T-helper 17 cell (primary cell): ENCODE measurements around the gene RBL1. TPM values are rescaled to one million over a fixed set of nuclear protein-coding genes. Genes with fewer than 3 reads are reported as not detected.
"Not testable (repeated sequence)": the region's sequence is repeated elsewhere in the genome, so short reads cannot be mapped to it uniquely, and the experiment has no call there.

Experiments used
- ATAC-seq: fragments of 150-1000 bp; cut with Tn5 transposase; 2 replicates; pipeline ENCODE4 v1.10.0; 2021; ENCODE audit warnings: mild to moderate bottlenecking, moderate library complexity
- DNase-seq, 3 donors: peaks; one replicate each; pipeline versions ENCODE4 v3.0.0 to v3.0.0-alpha.2; 2020 to 2021
- H3K9me3 ChIP-seq: one replicate; pipeline ENCODE4 v1.7.0; 2013; ENCODE audit warnings: low read length, mild to moderate bottlenecking; ENCODE audit not compliant: control insufficient read depth, poor library complexity, severe bottlenecking
- H3K27ac Mint-ChIP-seq: one replicate; pipeline ENCODE4 v1.8.0; 2022; ENCODE audit warnings: mild to moderate bottlenecking, moderate library complexity, mixed read lengths
- H3K27me3 Mint-ChIP-seq: one replicate; pipeline ENCODE4 v1.8.0; 2022; ENCODE audit warnings: mixed read lengths
- H3K36me3 Mint-ChIP-seq: one replicate; pipeline ENCODE4 v1.8.0; 2022; ENCODE audit warnings: low read depth, mixed read lengths
- H3K4me1 Mint-ChIP-seq: one replicate; pipeline ENCODE4 v1.8.0; 2022; ENCODE audit warnings: mild to moderate bottlenecking, mixed read lengths
- H3K4me3 Mint-ChIP-seq: one replicate; pipeline ENCODE4 v1.8.0; 2022; ENCODE audit warnings: mild to moderate bottlenecking, moderate library complexity, mixed read lengths
- total RNA-seq, 4 donors: library from RNA in 2 of 4; stranded (reverse) in 2 of 4; gene quantifications; one replicate each; pipeline ENCODE4 v1.2.3 and lab custom pipeline; 2022 to 2026

The RBL1 gene
- total RNA-seq (10 to 100 TPM; 27.1 to 27.3 TPM), total RNA-seq (lab: John Stamatoyannopoulos, UW) (68.9 to 77.4 reads per million in 2 donors)

GRCh38 chr20:37095599-37096414, at the start of gene RBL1:
TSS of gene RBL1 (minus strand) at chr20:37095997. CDS start at chr20:37095928, 69 bp downstream.
- DNase-seq (peak; percentile 72 to 77 (median 76)), ATAC-seq (peak; percentile 88)
- Mint-ChIP-seq H3K4me1 (peaks cover 24% of the 10 kb centered on the region), H3K4me3 (peak within 1 kb of the TSS; percentile 99), H3K27ac (peak within 1 kb of the TSS; percentile 99), H3K36me3 (no peaks in the 10 kb centered on the region), H3K27me3 (no peaks in the 10 kb centered on the region)
- H3K9me3 ChIP-seq = no peaks in the 10 kb centered on the region

- Mint-ChIP-seq H3K27me3 (no peaks in the 10 kb centered on the region), H3K4me1 (no peaks in the 10 kb centered on the region), H3K36me3 (no peaks in the 10 kb centered on the region), H3K4me3 (no peak overlapping the region), H3K27ac (no peak overlapping the region)
- no peaks in the 10 kb centered on the region for H3K9me3 ChIP-seq
- DNase-seq (no peak), ATAC-seq (no peak)
Observed at GRCh38 chr20:37144856-37145404, 49.1 kb upstream of the RBL1 start.

GRCh38 chr20:37142708-37143107, 46.9 kb upstream of the RBL1 start:
- DNase-seq (no peak), ATAC-seq (no peak)
- Mint-ChIP-seq H3K27me3 (no peaks in the 10 kb centered on the region), H3K4me3 (no peak overlapping the region), H3K36me3 (no peaks in the 10 kb centered on the region), H3K27ac (no peak overlapping the region), H3K4me1 (no peaks in the 10 kb centered on the region)
- no peaks in the 10 kb centered on the region for H3K9me3 ChIP-seq

GRCh38 chr20:37137547-37137946, 41.8 kb upstream of the RBL1 start:
- Mint-ChIP-seq H3K4me3 (no peak overlapping the region), H3K27me3 (no peaks in the 10 kb centered on the region), H3K27ac (no peak overlapping the region), H3K4me1 (no peaks in the 10 kb centered on the region), H3K36me3 (no peaks in the 10 kb centered on the region)
- ATAC-seq (no peak), DNase-seq (no peak)
- no peaks in the 10 kb centered on the region for H3K9me3 ChIP-seq

GRCh38 chr20:37133952-37134351, 38.2 kb upstream of the RBL1 start:
- DNase-seq (no peak), ATAC-seq (no peak)
- H3K27me3 Mint-ChIP-seq = no peaks in the 10 kb centered on the region
- H3K4me3 Mint-ChIP-seq = no peak overlapping the region
- H3K36me3 Mint-ChIP-seq = peaks cover 4% of the 10 kb centered on the region
- no peak overlapping the region for H3K27ac Mint-ChIP-seq
- no peaks in the 10 kb centered on the region for H3K9me3 ChIP-seq
- peaks cover 2% of the 10 kb centered on the region for H3K4me1 Mint-ChIP-seq

- ATAC-seq (no peak), DNase-seq (no peak)
- no peaks in the 10 kb centered on the region for H3K27me3 Mint-ChIP-seq
- H3K4me3 Mint-ChIP-seq = no peak overlapping the region
- H3K9me3 ChIP-seq = no peaks in the 10 kb centered on the region
- H3K4me1 Mint-ChIP-seq = peaks cover 4% of the 10 kb centered on the region
- H3K36me3 Mint-ChIP-seq = peaks cover 4% of the 10 kb centered on the region
- no peak overlapping the region for H3K27ac Mint-ChIP-seq
Observed at GRCh38 chr20:37131486-37131885, 35.7 kb upstream of the RBL1 start.

GRCh38 chr20:37128803-37129202, 33.0 kb upstream of the RBL1 start:
- DNase-seq (no peak), ATAC-seq (no peak)
- no peaks in the 10 kb centered on the region for H3K9me3 ChIP-seq
- Mint-ChIP-seq H3K27ac (no peak overlapping the region), H3K36me3 (peaks cover 4% of the 10 kb centered on the region), H3K4me3 (no peak overlapping the region), H3K27me3 (no peaks in the 10 kb centered on the region), H3K4me1 (peaks cover 4% of the 10 kb centered on the region)

GRCh38 chr20:37126290-37126689, 30.5 kb upstream of the RBL1 start:
- H3K4me1 Mint-ChIP-seq, ATAC-seq, H3K27me3 Mint-ChIP-seq, DNase-seq, H3K9me3 ChIP-seq, H3K36me3 Mint-ChIP-seq, H3K4me3 Mint-ChIP-seq, H3K27ac Mint-ChIP-seq: not testable (repeated sequence)

GRCh38 chr20:37123441-37123840, 27.6 kb upstream of the RBL1 start:
- no peaks in the 10 kb centered on the region for H3K27me3 Mint-ChIP-seq
- no peak for ATAC-seq
- H3K27ac Mint-ChIP-seq = no peak overlapping the region

GRCh38 chr20:37120497-37120896, 24.7 kb upstream of the RBL1 start:
- no peak overlapping the region for H3K27ac Mint-ChIP-seq
- no peak overlapping the region for H3K4me3 Mint-ChIP-seq
- H3K27me3 Mint-ChIP-seq = no peaks in the 10 kb centered on the region
- no peaks in the 10 kb centered on the region for H3K4me1 Mint-ChIP-seq
- DNase-seq (no peak), ATAC-seq (no peak)
- peaks cover 2% of the 10 kb centered on the region for H3K36me3 Mint-ChIP-seq
- H3K9me3 ChIP-seq = no peaks in the 10 kb centered on the region

More at GRCh38 chr20:37123441-37123840, 27.6 kb upstream of the RBL1 start:
- no peaks in the 10 kb centered on the region for H3K4me1 Mint-ChIP-seq
- H3K36me3 Mint-ChIP-seq = no peaks in the 10 kb centered on the region
- no peak for DNase-seq
- H3K4me3 Mint-ChIP-seq = no peak overlapping the region
- H3K9me3 ChIP-seq = no peaks in the 10 kb centered on the region

- Mint-ChIP-seq H3K4me3 (no peak overlapping the region), H3K36me3 (peaks cover 2% of the 10 kb centered on the region), H3K27ac (no peak overlapping the region), H3K27me3 (no peaks in the 10 kb centered on the region), H3K4me1 (no peaks in the 10 kb centered on the region)
- H3K9me3 ChIP-seq = no peaks in the 10 kb centered on the region
- no peak for ATAC-seq
- no peak for DNase-seq
Observed at GRCh38 chr20:37119356-37120036, 23.7 kb upstream of the RBL1 start.

- H3K4me1 Mint-ChIP-seq = no peaks in the 10 kb centered on the region
- no peaks in the 10 kb centered on the region for H3K27me3 Mint-ChIP-seq
- no peak overlapping the region for H3K27ac Mint-ChIP-seq
- no peak overlapping the region for H3K4me3 Mint-ChIP-seq
- no peaks in the 10 kb centered on the region for H3K9me3 ChIP-seq
- ATAC-seq (no peak), DNase-seq (no peak)
- peaks cover 2% of the 10 kb centered on the region for H3K36me3 Mint-ChIP-seq
Observed at GRCh38 chr20:37114012-37114411, 18.2 kb upstream of the RBL1 start.

GRCh38 chr20:37111926-37112455, 16.2 kb upstream of the RBL1 start:
- H3K4me3 Mint-ChIP-seq = no peak overlapping the region
- H3K4me1 Mint-ChIP-seq = no peaks in the 10 kb centered on the region
- H3K27me3 Mint-ChIP-seq = no peaks in the 10 kb centered on the region
- ATAC-seq (no peak), DNase-seq (no peak)
- H3K9me3 ChIP-seq = no peaks in the 10 kb centered on the region
- peaks cover 2% of the 10 kb centered on the region for H3K36me3 Mint-ChIP-seq
- H3K27ac Mint-ChIP-seq = no peak overlapping the region
